Activated T-cell treated with anti-CD3 and anti-CD28 coated beads, Interleukin-2, amount 50 U/mL, for 72 hours (primary cell): ENCODE data around the gene DHRS12. TPM values are rescaled to one million over a fixed set of nuclear protein-coding genes. Genes with fewer than 3 reads are reported as not detected.
A peak's percentile ranks its signal among the peaks of the same experiment; 100 is the strongest.

Experiments
- ATAC-seq, 2 donors: fragments of 150-1000 bp; cut with Tn5 transposase; replicated peaks in 1 of 2; 2 replicates each; pipeline ENCODE4 v1.10.0; 2021; ENCODE audit warnings: moderate library complexity in 2 of 2, mild to moderate bottlenecking in 1 of 2
- DNase-seq, 2 donors: peaks; one replicate each; pipeline ENCODE4 v3.0.0; 2021 to 2022; ENCODE audit warnings: mixed read lengths in 1 of 2
- H3K27ac Mint-ChIP-seq: one replicate; pipeline ENCODE4 v1.8.0; 2022; ENCODE audit warnings: mild to moderate bottlenecking, moderate library complexity, mixed read lengths
- H3K27me3 Mint-ChIP-seq: one replicate; pipeline ENCODE4 v1.8.0; 2022; ENCODE audit warnings: low read depth, mixed read lengths
- H3K36me3 Mint-ChIP-seq, 2 donors: one replicate each; pipeline ENCODE4 v1.8.0; 2022; ENCODE audit warnings: mixed read lengths in 2 of 2, mild to moderate bottlenecking in 1 of 2; ENCODE audit not compliant: insufficient read depth in 2 of 2
- H3K4me1 Mint-ChIP-seq: one replicate; pipeline ENCODE4 v1.8.0; 2022; ENCODE audit warnings: low read depth, mixed read lengths
- H3K4me3 Mint-ChIP-seq, 2 donors: one replicate each; pipeline ENCODE4 v1.8.0; 2022; ENCODE audit warnings: mild to moderate bottlenecking in 2 of 2, mixed read lengths in 2 of 2, moderate library complexity in 2 of 2
- H3K9me3 Mint-ChIP-seq, 2 donors: one replicate each; pipeline ENCODE4 v1.8.0; 2022; ENCODE audit warnings: mixed read lengths in 2 of 2
- total RNA-seq, 2 donors: library from RNA; stranded (reverse); gene quantifications; one replicate each; pipeline ENCODE4 v1.2.3, GENCODE V29; 2022

DHRS12 gene
- total RNA-seq, 2 donors from 2014 or later = 8.0 to 8.5 TPM

DNA sequence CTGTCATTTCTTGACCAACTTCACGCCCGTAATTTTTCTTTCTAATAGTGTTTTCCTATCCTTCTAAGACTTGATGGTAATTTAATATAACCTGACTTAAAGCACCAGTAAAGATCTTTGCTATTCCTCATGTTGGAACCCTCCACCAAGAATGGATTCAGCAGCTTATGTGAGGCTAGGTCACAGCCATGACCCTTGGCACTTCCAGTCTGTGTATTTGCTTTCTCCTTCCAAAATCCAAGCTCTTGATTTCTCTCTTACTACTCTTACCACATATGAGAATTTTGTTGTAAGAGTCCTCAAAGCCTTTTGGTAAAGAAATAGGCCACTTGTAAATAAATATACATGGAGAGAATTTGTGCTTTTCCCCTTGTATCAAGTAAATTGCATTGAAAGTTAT is 61.4 kb downstream of the DHRS12 start:
- Mint-ChIP-seq H3K4me1 (peaks cover 10% of the 10 kb centered on the region), H3K9me3 (no peaks in the 10 kb centered on the region), H3K36me3 (peaks cover 0 to 18% of the 10 kb centered on the region in 2 donors), H3K27me3 (no peaks in the 10 kb centered on the region), H3K4me3 (no peak overlapping the region), H3K27ac (no peak overlapping the region)
- ATAC-seq (no peak), DNase-seq (no peak)

DNA sequence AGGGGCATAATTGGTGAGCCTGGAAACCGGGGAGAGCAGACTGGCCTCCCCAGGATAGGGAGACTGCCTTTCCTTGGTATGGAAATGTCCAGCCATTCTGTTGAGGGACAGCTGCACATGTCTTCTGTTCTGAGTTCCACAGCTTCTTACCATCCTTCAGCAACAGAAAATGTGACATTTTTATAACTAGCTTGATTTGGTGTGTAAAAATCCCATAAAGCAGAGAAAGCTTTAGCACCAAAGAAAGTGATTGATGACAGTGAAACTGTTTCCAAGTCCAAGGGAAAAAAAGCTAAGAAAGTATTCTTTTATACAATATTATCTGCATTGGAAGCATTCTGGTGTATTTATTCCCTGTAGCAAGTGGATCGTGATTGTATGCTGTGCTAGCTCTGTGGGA is 61.9 kb downstream of the DHRS12 start:
- Mint-ChIP-seq H3K4me1 (peaks cover 15% of the 10 kb centered on the region), H3K4me3 (no peak overlapping the region), H3K36me3 (peaks cover 0 to 16% of the 10 kb centered on the region in 2 donors), H3K9me3 (no peaks in the 10 kb centered on the region), H3K27ac (no peak overlapping the region), H3K27me3 (no peaks in the 10 kb centered on the region)
- no peak for ATAC-seq
- no peak for DNase-seq

DNA sequence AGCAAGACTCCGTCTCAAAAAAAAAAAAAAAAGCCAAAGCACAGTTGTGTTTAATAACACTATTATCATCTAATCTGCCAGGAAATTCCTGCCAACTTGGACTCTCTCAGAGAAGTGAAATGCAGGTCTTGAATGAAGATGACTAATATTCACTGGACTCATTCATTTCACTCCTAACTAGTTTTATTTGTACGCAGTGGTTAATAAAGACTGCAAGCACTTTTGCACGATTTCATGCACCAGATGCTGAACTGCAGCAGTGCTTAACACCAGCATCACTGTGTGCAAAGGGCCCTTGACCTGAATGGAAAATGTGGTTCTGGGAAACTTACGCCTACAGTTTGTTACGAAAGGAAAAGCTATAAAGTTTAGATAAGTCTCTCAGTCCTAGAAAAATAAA is 63.3 kb downstream of the DHRS12 start:
- DNase-seq (no peak), ATAC-seq (no peak)
- Mint-ChIP-seq H3K27ac (peak overlapping the region; percentile 8), H3K4me3 (no peak overlapping the region), H3K9me3 (no peaks in the 10 kb centered on the region), H3K4me1 (peaks cover 15% of the 10 kb centered on the region), H3K36me3 (peaks cover 0 to 16% of the 10 kb centered on the region in 2 donors), H3K27me3 (no peaks in the 10 kb centered on the region)

GRCh38 chr13:51739027-51739764 is 64.8 kb downstream of the DHRS12 start:
- Mint-ChIP-seq H3K9me3 (no peaks in the 10 kb centered on the region), H3K4me3 (no peak overlapping the region), H3K36me3 (peaks cover 0 to 11% of the 10 kb centered on the region in 2 donors), H3K27me3 (no peaks in the 10 kb centered on the region), H3K27ac (no peak overlapping the region), H3K4me1 (peaks cover 15% of the 10 kb centered on the region)
- no peak for DNase-seq
- ATAC-seq = no peak

- peaks cover 15% of the 10 kb centered on the region for H3K4me1 Mint-ChIP-seq
- no peaks in the 10 kb centered on the region for H3K27me3 Mint-ChIP-seq
- H3K36me3 Mint-ChIP-seq = peaks cover 0 to 9% of the 10 kb centered on the region in 2 donors
- no peaks in the 10 kb centered on the region for H3K9me3 Mint-ChIP-seq
- no peak overlapping the region for H3K27ac Mint-ChIP-seq
- ATAC-seq (peak; percentile 63 to 69), DNase-seq (no peak)
- H3K4me3 Mint-ChIP-seq = no peak overlapping the region
Measured at GRCh38 chr13:51738226-51738905, 65.6 kb downstream of the DHRS12 start.

GRCh38 chr13:51737609-51738008 is 66.4 kb downstream of the DHRS12 start:
- Mint-ChIP-seq H3K4me1 (peaks cover 15% of the 10 kb centered on the region), H3K36me3 (peaks cover 0 to 3% of the 10 kb centered on the region in 2 donors), H3K4me3 (peak overlapping the region in 1 of 2 donors; percentile 59), H3K9me3 (no peaks in the 10 kb centered on the region), H3K27ac (no peak overlapping the region), H3K27me3 (no peaks in the 10 kb centered on the region)
- no peak for DNase-seq
- ATAC-seq = peak in 1 of 2 donors; percentile 41

DNA sequence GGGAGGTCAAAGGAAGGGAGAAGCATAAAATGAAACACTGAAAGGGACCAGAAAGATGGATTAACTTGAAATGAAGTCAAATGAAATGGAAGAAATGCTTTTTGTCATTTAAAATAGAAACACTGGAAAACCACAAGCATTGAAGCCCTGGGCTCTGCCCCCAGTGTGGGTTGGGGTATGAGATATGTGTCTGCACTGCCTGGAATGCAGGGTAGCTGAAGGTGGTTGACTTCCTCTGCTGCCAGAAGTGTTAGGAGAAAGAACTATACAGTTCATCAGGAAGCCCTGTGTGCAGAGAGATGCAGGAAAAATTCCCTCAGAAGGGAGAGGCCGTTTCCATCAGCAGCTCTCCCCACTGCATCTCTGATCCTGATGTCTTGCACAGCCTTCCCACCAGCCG is 69.2 kb downstream of the DHRS12 start:
- H3K9me3 Mint-ChIP-seq = no peaks in the 10 kb centered on the region
- H3K4me3 Mint-ChIP-seq = no peak overlapping the region
- peaks cover 15% of the 10 kb centered on the region for H3K4me1 Mint-ChIP-seq
- H3K27me3 Mint-ChIP-seq = no peaks in the 10 kb centered on the region
- no peak overlapping the region for H3K27ac Mint-ChIP-seq
- DNase-seq = no peak
- ATAC-seq = no peak
- no peaks in the 10 kb centered on the region for H3K36me3 Mint-ChIP-seq

- Mint-ChIP-seq H3K4me3 (no peak overlapping the region), H3K36me3 (no peaks in the 10 kb centered on the region), H3K27me3 (no peaks in the 10 kb centered on the region), H3K27ac (no peak overlapping the region), H3K9me3 (no peaks in the 10 kb centered on the region), H3K4me1 (peaks cover 11% of the 10 kb centered on the region)
- no peak for DNase-seq
- no peak for ATAC-seq
Measured at GRCh38 chr13:51733374-51734298, 70.3 kb downstream of the DHRS12 start.

DNA sequence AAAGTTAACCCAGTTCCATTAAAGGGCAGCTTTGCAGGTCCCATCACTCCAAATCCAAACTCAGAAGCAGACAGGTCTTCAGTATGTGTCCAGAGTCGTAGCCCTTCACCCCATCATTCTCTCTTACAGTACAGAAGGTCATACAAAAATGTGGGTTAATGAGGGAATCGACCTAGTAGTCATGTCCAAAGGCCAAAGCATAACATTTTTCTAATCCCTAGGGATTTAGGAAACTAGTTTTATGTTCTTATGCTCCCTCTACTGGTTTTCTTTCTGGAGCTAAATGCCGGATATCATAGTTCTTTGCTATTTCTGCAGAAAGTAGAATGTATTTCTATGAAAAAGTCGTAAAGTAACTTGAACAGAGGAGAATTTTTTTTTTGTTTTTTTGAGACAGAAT is 72.2 kb downstream of the DHRS12 start:
- H3K27ac Mint-ChIP-seq = no peak overlapping the region

GRCh38 chr13:51730927-51731326 is 73.0 kb downstream of the DHRS12 start:
- Mint-ChIP-seq H3K4me1 (no peaks in the 10 kb centered on the region), H3K9me3 (no peaks in the 10 kb centered on the region), H3K36me3 (peaks cover under 1 to 4% of the 10 kb centered on the region in 2 donors), H3K27ac (no peak overlapping the region), H3K27me3 (no peaks in the 10 kb centered on the region), H3K4me3 (no peak overlapping the region)
- ATAC-seq (no peak), DNase-seq (no peak)

More for the DNA sequence above, 72.2 kb downstream of the DHRS12 start:
- no peak for DNase-seq
- Mint-ChIP-seq H3K9me3 (no peaks in the 10 kb centered on the region), H3K27me3 (no peaks in the 10 kb centered on the region), H3K4me3 (no peak overlapping the region), H3K36me3 (peaks cover 0 to 4% of the 10 kb centered on the region in 2 donors), H3K4me1 (no peaks in the 10 kb centered on the region)
- ATAC-seq = no peak

DNA sequence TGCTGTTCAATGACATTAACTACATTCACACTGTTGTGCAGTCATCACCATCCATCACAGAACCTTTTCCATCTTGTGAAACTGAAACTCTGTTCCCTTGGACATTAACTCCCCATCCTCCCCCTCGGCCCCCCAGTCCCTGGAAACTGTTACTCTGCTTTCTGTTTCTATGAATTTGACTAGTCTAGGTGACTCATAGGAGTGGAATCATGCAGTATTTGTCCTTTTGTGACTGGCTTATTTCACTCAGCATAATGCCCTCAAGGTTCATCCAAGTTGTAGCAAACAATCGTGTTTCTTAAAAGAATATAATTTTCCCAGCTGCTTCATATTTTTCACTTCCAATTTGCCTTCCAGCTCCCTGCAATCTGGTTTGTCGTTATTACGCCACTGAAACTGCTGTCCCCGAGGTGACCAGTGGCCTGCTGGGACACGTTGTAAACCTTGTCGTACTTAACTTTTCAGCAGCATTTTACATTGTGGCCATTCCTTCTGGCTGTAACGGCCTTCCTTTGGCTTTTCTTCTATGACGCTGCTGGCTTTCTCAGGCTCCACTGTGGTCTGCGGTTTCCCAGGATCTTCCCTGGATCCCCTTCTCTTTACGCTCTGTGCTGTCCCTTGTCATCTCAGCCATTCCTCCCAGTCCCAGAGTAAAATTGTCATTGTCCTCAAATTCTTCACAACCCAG is 74.0 kb downstream of the DHRS12 start:
- Mint-ChIP-seq H3K27me3 (no peaks in the 10 kb centered on the region), H3K4me3 (no peak overlapping the region), H3K9me3 (no peaks in the 10 kb centered on the region), H3K4me1 (no peaks in the 10 kb centered on the region), H3K27ac (no peak overlapping the region), H3K36me3 (peaks cover 1 to 4% of the 10 kb centered on the region in 2 donors)
- ATAC-seq (peak; percentile 84 to 90), DNase-seq (peak; percentile 37 to 48)

- Mint-ChIP-seq H3K36me3 (peaks cover 1 to 4% of the 10 kb centered on the region in 2 donors), H3K27ac (no peak overlapping the region), H3K9me3 (no peaks in the 10 kb centered on the region), H3K4me1 (no peaks in the 10 kb centered on the region), H3K4me3 (no peak overlapping the region), H3K27me3 (no peaks in the 10 kb centered on the region)
- ATAC-seq (peak in 1 of 2 donors; percentile 47), DNase-seq (no peak)
Measured at GRCh38 chr13:51728972-51729371, 75.0 kb downstream of the DHRS12 start.
